Fibroblast of pulmonary artery (primary cell): ENCODE data around the gene ZFP57.
A peak's percentile ranks its signal among the peaks of the same experiment; 100 is the strongest.

ENCODE experiments used
- DNase-seq: peaks from one replicate; pipeline ENCODE4 v3.0.0-alpha.2; 2010; ENCODE audit warnings: low read depth
- H3K4me3 ChIP-seq: replicated peaks from 2 replicates; pipeline ENCODE4 v1.5.1; 2011; ENCODE audit warnings: low read depth, mild to moderate bottlenecking, control low read depth, low read length, moderate library complexity
- TF ChIP-seq, protein P1 (sequence below): IDR thresholded peaks from 2 replicates; pipeline ENCODE4 v1.5.1; 2011; ENCODE audit warnings: mild to moderate bottlenecking, control low read depth, low read length, inconsistent platforms; ENCODE audit errors: missing control alignments

Gene ZFP57

DNA sequence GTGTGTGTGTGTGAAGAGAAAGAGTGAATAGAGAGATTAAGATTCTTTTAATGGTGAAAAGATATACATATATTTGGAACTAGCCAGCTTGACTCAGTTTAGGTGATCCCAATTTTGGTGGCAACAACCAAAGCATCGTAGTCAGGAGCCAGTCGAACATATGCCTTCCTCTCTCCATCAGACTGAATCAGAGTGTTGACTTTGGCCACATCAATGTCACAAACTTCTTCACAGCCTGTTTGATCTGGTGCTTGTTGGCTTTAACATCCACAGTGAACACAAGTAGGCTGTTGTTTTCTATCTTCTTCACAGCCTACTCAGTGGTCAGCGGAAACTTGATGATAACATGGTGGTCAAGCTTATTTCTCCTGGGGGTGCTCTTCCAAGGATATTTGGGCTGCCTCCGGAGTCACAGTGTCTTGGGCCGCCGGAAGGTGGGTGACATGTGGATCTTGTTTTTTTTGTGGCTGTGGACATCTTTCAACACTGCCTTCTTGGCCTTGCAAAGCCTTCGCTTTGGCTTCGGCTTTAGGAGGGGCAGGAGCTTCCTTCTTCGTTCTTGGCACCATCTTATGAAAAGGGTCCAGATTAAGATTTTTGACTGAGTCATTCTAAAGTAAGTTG, 45.7 kb upstream of the ZFP57 start:
- DNase-seq: no peak
- TF ChIP-seq, protein P1, sequence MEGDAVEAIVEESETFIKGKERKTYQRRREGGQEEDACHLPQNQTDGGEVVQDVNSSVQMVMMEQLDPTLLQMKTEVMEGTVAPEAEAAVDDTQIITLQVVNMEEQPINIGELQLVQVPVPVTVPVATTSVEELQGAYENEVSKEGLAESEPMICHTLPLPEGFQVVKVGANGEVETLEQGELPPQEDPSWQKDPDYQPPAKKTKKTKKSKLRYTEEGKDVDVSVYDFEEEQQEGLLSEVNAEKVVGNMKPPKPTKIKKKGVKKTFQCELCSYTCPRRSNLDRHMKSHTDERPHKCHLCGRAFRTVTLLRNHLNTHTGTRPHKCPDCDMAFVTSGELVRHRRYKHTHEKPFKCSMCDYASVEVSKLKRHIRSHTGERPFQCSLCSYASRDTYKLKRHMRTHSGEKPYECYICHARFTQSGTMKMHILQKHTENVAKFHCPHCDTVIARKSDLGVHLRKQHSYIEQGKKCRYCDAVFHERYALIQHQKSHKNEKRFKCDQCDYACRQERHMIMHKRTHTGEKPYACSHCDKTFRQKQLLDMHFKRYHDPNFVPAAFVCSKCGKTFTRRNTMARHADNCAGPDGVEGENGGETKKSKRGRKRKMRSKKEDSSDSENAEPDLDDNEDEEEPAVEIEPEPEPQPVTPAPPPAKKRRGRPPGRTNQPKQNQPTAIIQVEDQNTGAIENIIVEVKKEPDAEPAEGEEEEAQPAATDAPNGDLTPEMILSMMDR: no peak
- H3K4me3 ChIP-seq: no peak overlapping the region

DNA sequence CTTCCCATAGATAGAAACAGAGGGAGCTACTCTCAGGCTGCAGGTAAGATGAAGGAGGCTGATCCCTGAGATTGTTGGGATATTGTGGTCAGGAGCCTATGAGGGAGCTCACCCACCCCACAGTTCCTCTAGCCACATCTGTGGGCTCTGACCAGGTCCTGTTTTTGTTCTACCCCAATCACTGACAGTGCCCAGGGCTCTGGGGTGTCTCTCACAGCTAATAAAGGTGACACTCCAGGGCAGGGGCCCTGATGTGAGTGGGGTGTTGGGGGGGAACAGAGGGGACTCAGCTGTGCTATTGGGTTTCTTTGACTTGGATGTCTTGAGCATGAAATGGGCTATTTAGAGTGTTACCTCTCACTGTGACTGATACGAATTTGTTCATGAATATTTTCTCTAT, 45.0 kb upstream of the ZFP57 start:
- TF ChIP-seq, protein P1: no peak
- no peak overlapping the region for H3K4me3 ChIP-seq
- DNase-seq: no peak

DNA sequence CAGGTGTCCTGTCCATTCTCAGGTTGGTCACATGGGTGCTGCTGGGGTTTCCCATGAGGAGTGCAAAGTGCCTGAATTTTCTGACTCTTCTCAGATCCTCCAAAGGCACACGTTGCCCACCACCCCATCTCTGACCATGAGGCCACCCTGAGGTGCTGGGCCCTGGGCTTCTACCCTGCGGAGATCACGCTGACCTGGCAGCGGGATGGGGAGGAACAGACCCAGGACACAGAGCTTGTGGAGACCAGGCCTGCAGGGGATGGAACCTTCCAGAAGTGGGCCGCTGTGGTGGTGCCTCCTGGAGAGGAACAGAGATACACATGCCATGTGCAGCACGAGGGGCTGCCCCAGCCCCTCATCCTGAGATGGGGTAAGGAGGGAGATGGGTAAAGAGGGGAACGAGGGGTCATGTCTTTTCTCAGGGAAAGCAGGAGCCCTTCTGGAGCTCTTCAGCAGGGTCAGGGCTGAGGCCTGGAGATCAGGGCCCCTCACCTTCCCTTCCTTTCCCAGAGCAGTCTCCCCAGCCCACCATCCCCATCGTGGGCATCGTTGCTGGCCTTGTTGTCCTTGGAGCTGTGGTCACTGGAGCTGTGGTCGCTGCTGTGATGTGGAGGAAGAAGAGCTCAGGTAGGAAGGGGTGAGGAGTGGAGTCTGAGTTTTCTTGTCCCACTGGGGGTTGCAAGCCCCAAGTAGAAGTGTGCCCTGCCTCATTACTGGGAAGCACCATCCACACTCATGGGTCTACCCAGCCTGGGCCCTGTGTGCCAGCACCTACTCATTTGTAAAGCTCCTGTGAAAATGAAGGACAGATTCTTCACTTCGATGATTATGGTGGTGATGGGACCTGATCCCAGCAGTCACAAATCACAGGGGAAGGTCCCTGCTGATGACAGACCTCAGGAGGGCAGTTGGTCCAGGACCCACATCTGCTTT, 44.3 kb upstream of the ZFP57 start:
- no peak overlapping the region for H3K4me3 ChIP-seq
- no peak for DNase-seq
- TF ChIP-seq, protein P1: no peak

DNA sequence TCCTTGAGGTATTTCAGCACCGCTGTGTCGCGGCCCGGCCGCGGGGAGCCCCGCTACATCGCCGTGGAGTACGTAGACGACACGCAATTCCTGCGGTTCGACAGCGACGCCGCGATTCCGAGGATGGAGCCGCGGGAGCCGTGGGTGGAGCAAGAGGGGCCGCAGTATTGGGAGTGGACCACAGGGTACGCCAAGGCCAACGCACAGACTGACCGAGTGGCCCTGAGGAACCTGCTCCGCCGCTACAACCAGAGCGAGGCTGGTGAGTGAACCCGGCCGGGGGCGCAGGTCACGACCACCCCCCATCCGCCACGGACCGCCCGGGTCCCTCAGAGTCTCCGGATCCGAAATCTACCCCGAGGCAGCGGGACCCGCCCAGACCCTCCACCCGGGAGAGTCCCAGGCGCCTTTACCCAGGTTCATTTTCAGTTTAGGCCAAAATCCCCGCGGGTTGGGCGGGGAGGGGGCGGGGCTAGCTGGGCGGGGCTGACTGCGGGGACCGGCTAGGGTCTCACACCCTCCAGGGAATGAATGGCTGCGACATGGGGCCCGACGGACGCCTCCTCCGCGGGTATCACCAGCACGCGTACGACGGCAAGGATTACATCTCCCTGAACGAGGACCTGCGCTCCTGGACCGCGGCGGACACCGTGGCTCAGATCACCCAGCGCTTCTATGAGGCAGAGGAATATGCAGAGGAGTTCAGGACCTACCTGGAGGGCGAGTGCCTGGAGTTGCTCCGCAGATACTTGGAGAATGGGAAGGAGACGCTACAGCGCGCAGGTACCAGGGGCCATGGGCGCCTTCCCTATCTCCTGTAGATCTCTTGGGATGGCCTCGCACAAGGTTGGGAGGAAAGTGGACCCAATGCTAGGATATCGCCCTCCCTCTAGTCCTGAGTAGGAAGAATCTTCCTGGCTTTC, 43.0 kb upstream of the ZFP57 start:
- H3K4me3 ChIP-seq: peak overlapping the region; percentile 62
- TF ChIP-seq, protein P1: no peak
- no peak for DNase-seq

DNA sequence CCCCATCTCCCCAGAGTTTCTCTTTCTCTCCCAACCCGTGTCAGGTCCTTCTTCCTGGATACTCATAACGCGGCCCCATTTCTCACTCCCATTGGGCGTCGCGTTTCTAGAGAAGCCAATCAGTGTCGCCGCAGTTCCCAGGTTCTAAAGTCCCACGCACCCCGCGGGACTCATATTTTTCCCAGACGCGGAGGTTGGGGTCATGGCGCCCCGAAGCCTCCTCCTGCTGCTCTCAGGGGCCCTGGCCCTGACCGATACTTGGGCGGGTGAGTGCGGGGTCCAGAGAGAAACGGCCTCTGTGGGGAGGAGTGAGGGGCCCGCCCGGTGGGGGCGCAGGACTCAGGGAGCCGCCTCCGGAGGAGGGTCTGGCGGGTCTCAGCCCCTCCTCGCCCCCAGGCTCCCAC, 42.3 kb upstream of the ZFP57 start, which contains the start of gene HLA-F:
HLA-F (plus strand) TSS at position 173 of the 404 bp plus-strand sequence; CDS start at position 203, 30 bp downstream.
- TF ChIP-seq, protein P1: no peak
- DNase-seq: peak; percentile 82
- H3K4me3 ChIP-seq: peak within 1 kb of the TSS; percentile 62

DNA sequence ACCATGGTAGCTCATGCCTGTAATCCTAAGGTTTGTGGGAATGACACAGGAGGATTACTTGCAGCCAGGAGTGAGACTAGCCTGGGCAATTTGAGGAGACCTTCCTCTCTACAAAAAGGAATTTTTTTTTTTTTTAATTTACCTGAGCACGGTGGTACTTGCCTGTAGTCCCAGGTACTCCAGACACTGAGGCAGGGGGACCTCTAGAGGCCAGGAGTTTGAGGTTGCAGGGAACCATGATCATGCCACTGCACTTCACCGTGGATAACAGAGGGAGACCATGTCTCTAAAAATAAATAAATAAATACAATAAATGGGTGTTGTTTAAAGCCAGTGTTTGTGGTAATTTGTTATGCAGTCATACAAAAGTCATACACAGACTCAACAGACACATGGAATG, 39.9 kb upstream of the ZFP57 start:
- no peak overlapping the region for H3K4me3 ChIP-seq
- no peak for DNase-seq
- TF ChIP-seq, protein P1: no peak
